Transverse colon (tissue), 3 donors: ENCODE data around the gene TMBIM6.

Experiments used
- CTCF ChIP-seq, 5 experiments: fragments of 200-600 bp in 3 of 5; fragments of 450-650 bp in 2 of 5; sonication (generic) in 3 of 5; IDR thresholded peaks; 1 replicate in 2 of 5; 2 replicates in 3 of 5; pipeline ENCODE4 v1.5.1; 2016 to 2017; ENCODE audit warnings: antibody characterized with exemption in 5 of 5, inconsistent platforms in 3 of 5, mild to moderate bottlenecking in 2 of 5, moderate library complexity in 1 of 5
- EP300 ChIP-seq: sonication (generic); formaldehyde crosslinking; IDR thresholded peaks from one replicate; pipeline ENCODE4 v1.6.1; 2017; ENCODE audit warnings: antibody characterized with exemption, low read depth
- POLR2A ChIP-seq: fragments of 450-650 bp; IDR thresholded peaks from one replicate; pipeline ENCODE4 v1.6.1; 2016; ENCODE audit warnings: antibody characterized with exemption, mild to moderate bottlenecking, moderate library complexity

GRCh38 chr12:49804821-49805220, 63.5 kb downstream of the TMBIM6 start:
- TF ChIP-seq CTCF (IDR thresholded peaks at IDR 0.05), result no peak
- TF ChIP-seq POLR2A, result no peak
- no peak for TF ChIP-seq EP300
